Measurements from ENCODE around the gene PRKCI.

- TF ChIP-seq CTCF (IDR thresholded peaks at IDR 0.05), result no peak
- TF ChIP-seq ZFX (IDR thresholded peaks at IDR 0.05; ENCODE audit: borderline replicate concordance), result no peak
Measured at GRCh38 chr3:170322566-170323269, 100.5 kb downstream of the PRKCI start.
